CD4-positive, CD25-positive, alpha-beta regulatory T cell (primary cell): ENCODE data around the gene SLC5A2. TPM values are rescaled to one million over a fixed set of nuclear protein-coding genes. Genes with fewer than 3 reads are reported as not detected.
"Not testable (repeated sequence)": the region's sequence is repeated elsewhere in the genome, so short reads cannot be mapped to it uniquely, and the experiment has no call there.

Source experiments
- ATAC-seq, 2 donors: fragments of 150-1000 bp; cut with Tn5 transposase; one replicate each; pipeline ENCODE4 v1.10.0; 2021; ENCODE audit warnings: low read depth in 2 of 2, moderate number of reproducible peaks in 2 of 2, moderate library complexity in 1 of 2
- DNase-seq, 3 donors: peaks; one replicate each; pipeline versions ENCODE4 v3.0.0 to v3.0.0-alpha.2; 2012 to 2022; ENCODE audit warnings: mixed read lengths in 1 of 3
- H3K27ac ChIP-seq: one replicate; pipeline ENCODE4 v1.7.0; 2013; ENCODE audit warnings: mild to moderate bottlenecking, low read length; ENCODE audit not compliant: insufficient read depth, poor library complexity, severe bottlenecking
- H3K27me3 ChIP-seq: one replicate; pipeline ENCODE4 v1.7.0; 2013; ENCODE audit warnings: low read length; ENCODE audit not compliant: control insufficient read depth, insufficient read depth
- H3K36me3 ChIP-seq: one replicate; pipeline ENCODE4 v1.7.0; 2013; ENCODE audit warnings: mild to moderate bottlenecking, low read length, moderate library complexity; ENCODE audit not compliant: control insufficient read depth, insufficient read depth
- H3K4me1 ChIP-seq: 2 replicates; pipeline ENCODE4 v1.7.0; 2013; ENCODE audit warnings: mild to moderate bottlenecking, low read length; ENCODE audit not compliant: insufficient read depth, control insufficient read depth, poor library complexity, severe bottlenecking
- H3K4me3 ChIP-seq: one replicate; pipeline ENCODE4 v1.7.0; 2013; ENCODE audit warnings: low read depth, mild to moderate bottlenecking, low read length, moderate library complexity
- H3K9me3 ChIP-seq, 2 experiments: 1 replicate in 1 of 2; 2 replicates in 1 of 2; pipeline ENCODE4 v1.7.0; 2013; ENCODE audit warnings: low read length in 2 of 2, mild to moderate bottlenecking in 1 of 2, moderate library complexity in 1 of 2; ENCODE audit not compliant: control insufficient read depth in 2 of 2
- H3K27ac Mint-ChIP-seq, 3 donors: one replicate each; pipeline ENCODE4 v1.8.0; 2020 to 2022; ENCODE audit warnings: mild to moderate bottlenecking in 3 of 3, mixed read lengths in 3 of 3, moderate library complexity in 2 of 3
- H3K27me3 Mint-ChIP-seq: one replicate; pipeline ENCODE4 v1.8.0; 2022; ENCODE audit warnings: mild to moderate bottlenecking, mixed read lengths
- H3K36me3 Mint-ChIP-seq: one replicate; pipeline ENCODE4 v1.8.0; 2020; ENCODE audit warnings: mixed read lengths
- H3K4me1 Mint-ChIP-seq, 4 donors: one replicate each; pipeline ENCODE4 v1.8.0; 2020 to 2022; ENCODE audit warnings: mixed read lengths in 4 of 4, mild to moderate bottlenecking in 1 of 4
- H3K4me3 Mint-ChIP-seq, 4 donors: one replicate each; pipeline ENCODE4 v1.8.0; 2020 to 2022; ENCODE audit warnings: mild to moderate bottlenecking in 4 of 4, mixed read lengths in 4 of 4, moderate library complexity in 3 of 4
- H3K9me3 Mint-ChIP-seq, 7 donors: one replicate each; pipeline ENCODE4 v1.8.0; 2020 to 2022; ENCODE audit warnings: mixed read lengths in 7 of 7, mild to moderate bottlenecking in 3 of 7, moderate library complexity in 2 of 7
- polyA plus RNA-seq, 4 donors: library from polyadenylated mRNA; unstranded; fragments of 300-500 nt; fragmentation: Illumina TruSeq; gene quantifications; one replicate each; pipeline ENCODE4 v1.2.3, GENCODE V29; 2021
- total RNA-seq: library from RNA; stranded (reverse); gene quantifications from one replicate; pipeline ENCODE4 v1.2.3, GENCODE V29; 2022

The SLC5A2 gene
- total and polyA plus RNA-seq, 5 donors from 2014 or later = 0.76 to 3.8 (median 1.4) TPM

GRCh38 chr16:31499928-31500327, 17.0 kb downstream of the SLC5A2 start:
- ATAC-seq (no peak), DNase-seq (no peak)
- no peak overlapping the region for H3K27ac Mint-ChIP-seq
- H3K4me1 Mint-ChIP-seq = peaks cover 2 to 21% (median 13%) of the 10 kb centered on the region in 4 donors
- no peaks in the 10 kb centered on the region for H3K27me3 Mint-ChIP-seq
- no peaks in the 10 kb centered on the region for H3K9me3 ChIP-seq
- no peak overlapping the region for H3K27ac ChIP-seq
- peaks cover 26% of the 10 kb centered on the region for H3K36me3 Mint-ChIP-seq
- H3K9me3 Mint-ChIP-seq = no peaks in the 10 kb centered on the region
- no peak overlapping the region for H3K4me3 Mint-ChIP-seq
- no peaks in the 10 kb centered on the region for H3K4me1 ChIP-seq
- H3K4me3 ChIP-seq = no peak overlapping the region
- no peaks in the 10 kb centered on the region for H3K27me3 ChIP-seq
- peaks cover 29% of the 10 kb centered on the region for H3K36me3 ChIP-seq

GRCh38 chr16:31501226-31501965, 18.5 kb downstream of the SLC5A2 start:
- Mint-ChIP-seq H3K9me3 (no peaks in the 10 kb centered on the region), H3K36me3 (peaks cover 26% of the 10 kb centered on the region), H3K27ac (peak overlapping the region in 1 of 3 donors; percentile 32), H3K4me1 (peaks cover 12 to 35% (median 20%) of the 10 kb centered on the region in 4 donors), H3K4me3 (peak overlapping the region in 1 of 4 donors; percentile 49), H3K27me3 (no peaks in the 10 kb centered on the region)
- H3K4me1 ChIP-seq = peaks cover 8% of the 10 kb centered on the region
- H3K27ac ChIP-seq = no peak overlapping the region
- no peak for ATAC-seq
- peaks cover 24% of the 10 kb centered on the region for H3K36me3 ChIP-seq
- no peak for DNase-seq
- no peaks in the 10 kb centered on the region for H3K27me3 ChIP-seq
- no peak overlapping the region for H3K4me3 ChIP-seq
- H3K9me3 ChIP-seq = no peaks in the 10 kb centered on the region

- Mint-ChIP-seq H3K4me3 (no peak overlapping the region), H3K36me3 (peaks cover 24% of the 10 kb centered on the region), H3K27ac (peak overlapping the region in 1 of 3 donors; percentile 11), H3K27me3 (no peaks in the 10 kb centered on the region), H3K4me1 (peaks cover 14 to 41% (median 24%) of the 10 kb centered on the region in 4 donors), H3K9me3 (no peaks in the 10 kb centered on the region)
- Histone ChIP-seq H3K36me3 (peaks cover 21% of the 10 kb centered on the region), H3K4me1 (peaks cover 14% of the 10 kb centered on the region), H3K4me3 (no peak overlapping the region), H3K27me3 (no peaks in the 10 kb centered on the region), H3K27ac (no peak overlapping the region), H3K9me3 (no peaks in the 10 kb centered on the region)
- DNase-seq (no peak), ATAC-seq (no peak)
Measured at GRCh38 chr16:31501966-31502348, 19.0 kb downstream of the SLC5A2 start.

GRCh38 chr16:31502981-31503380, 20.1 kb downstream of the SLC5A2 start:
- H3K36me3 ChIP-seq = peaks cover 17% of the 10 kb centered on the region
- H3K27ac ChIP-seq = no peak overlapping the region
- no peak overlapping the region for H3K4me3 ChIP-seq
- no peaks in the 10 kb centered on the region for H3K27me3 ChIP-seq
- ATAC-seq (no peak), DNase-seq (no peak)
- no peaks in the 10 kb centered on the region for H3K27me3 Mint-ChIP-seq
- H3K9me3 Mint-ChIP-seq = no peaks in the 10 kb centered on the region
- H3K36me3 Mint-ChIP-seq = peaks cover 13% of the 10 kb centered on the region
- H3K4me1 Mint-ChIP-seq = peaks cover 21 to 48% (median 33%) of the 10 kb centered on the region in 4 donors
- no peak overlapping the region for H3K4me3 Mint-ChIP-seq
- H3K4me1 ChIP-seq = peaks cover 23% of the 10 kb centered on the region
- H3K9me3 ChIP-seq = no peaks in the 10 kb centered on the region
- peak overlapping the region in 2 of 3 donors; percentile 53 to 61 for H3K27ac Mint-ChIP-seq

GRCh38 chr16:31503555-31503954, 20.6 kb downstream of the SLC5A2 start:
- not testable (repeated sequence) for H3K27ac ChIP-seq, H3K9me3 Mint-ChIP-seq, DNase-seq, H3K4me3 Mint-ChIP-seq, ATAC-seq, H3K4me3 ChIP-seq, H3K27me3 ChIP-seq, H3K27ac Mint-ChIP-seq, H3K27me3 Mint-ChIP-seq, H3K9me3 ChIP-seq
- peaks cover 11% of the 10 kb centered on the region for H3K36me3 ChIP-seq
- peaks cover 11% of the 10 kb centered on the region for H3K36me3 Mint-ChIP-seq
- peaks cover 21 to 51% (median 37%) of the 10 kb centered on the region in 4 donors for H3K4me1 Mint-ChIP-seq
- peaks cover 26% of the 10 kb centered on the region for H3K4me1 ChIP-seq

- Mint-ChIP-seq H3K36me3 (peaks cover 5% of the 10 kb centered on the region), H3K9me3 (no peaks in the 10 kb centered on the region), H3K27ac (peak overlapping the region in 2 of 3 donors; percentile 28 to 58), H3K4me1 (peaks cover 24 to 57% (median 43%) of the 10 kb centered on the region in 4 donors), H3K27me3 (no peaks in the 10 kb centered on the region), H3K4me3 (no peak overlapping the region)
- Histone ChIP-seq H3K27me3 (no peaks in the 10 kb centered on the region), H3K4me1 (peaks cover 32% of the 10 kb centered on the region), H3K27ac (no peak overlapping the region), H3K4me3 (no peak overlapping the region), H3K36me3 (peaks cover 6% of the 10 kb centered on the region), H3K9me3 (no peaks in the 10 kb centered on the region)
- ATAC-seq (no peak), DNase-seq (no peak)
Measured at GRCh38 chr16:31504159-31504558, 21.2 kb downstream of the SLC5A2 start.

- peak overlapping the region; percentile 11 to 91 (median 70) for H3K27ac Mint-ChIP-seq
- H3K4me1 ChIP-seq = peaks cover 40% of the 10 kb centered on the region
- no peaks in the 10 kb centered on the region for H3K27me3 ChIP-seq
- no peaks in the 10 kb centered on the region for H3K9me3 ChIP-seq
- no peaks in the 10 kb centered on the region for H3K9me3 Mint-ChIP-seq
- no peaks in the 10 kb centered on the region for H3K36me3 Mint-ChIP-seq
- H3K36me3 ChIP-seq = no peaks in the 10 kb centered on the region
- peak overlapping the region; percentile 19 for H3K4me3 ChIP-seq
- DNase-seq = peak in 1 of 3 donors; percentile 63
- H3K27me3 Mint-ChIP-seq = no peaks in the 10 kb centered on the region
- ATAC-seq = no peak
- H3K4me3 Mint-ChIP-seq = peak overlapping the region in 3 of 4 donors; percentile 32 to 97 (median 92)
- peaks cover 29 to 67% (median 51%) of the 10 kb centered on the region in 4 donors for H3K4me1 Mint-ChIP-seq
- H3K27ac ChIP-seq = no peak overlapping the region
Measured at GRCh38 chr16:31505483-31505882, 22.6 kb downstream of the SLC5A2 start.

GRCh38 chr16:31507617-31507928, 24.6 kb downstream of the SLC5A2 start:
- DNase-seq (peak in 1 of 3 donors; percentile 28), ATAC-seq (no peak)
- Histone ChIP-seq H3K36me3 (no peaks in the 10 kb centered on the region), H3K4me3 (peak overlapping the region; percentile 66), H3K27me3 (no peaks in the 10 kb centered on the region), H3K9me3 (no peaks in the 10 kb centered on the region), H3K27ac (peak overlapping the region; percentile 82), H3K4me1 (peaks cover 40% of the 10 kb centered on the region)
- no peaks in the 10 kb centered on the region for H3K27me3 Mint-ChIP-seq
- peaks cover 0 to under 1% (median 0%) of the 10 kb centered on the region in 7 donors for H3K9me3 Mint-ChIP-seq
- H3K27ac Mint-ChIP-seq = peak overlapping the region; percentile 97 to 98 (median 97)
- peaks cover 33 to 69% (median 48%) of the 10 kb centered on the region in 4 donors for H3K4me1 Mint-ChIP-seq
- peak overlapping the region; percentile 91 to 97 (median 93) for H3K4me3 Mint-ChIP-seq
- H3K36me3 Mint-ChIP-seq = no peaks in the 10 kb centered on the region
